Measurements from ENCODE around the gene RGL3. TPM values are rescaled to one million over a fixed set of nuclear protein-coding genes. Genes with fewer than 3 reads are reported as not detected.

The RGL3 gene
- total RNA-seq, 1 experiment from 2014 or later = 65.9 TPM

- no peak for DNase-seq
- Mint-ChIP-seq H3K4me3 (no peak overlapping the region), H3K36me3 (ENCODE audit: insufficient read depth in 1 of 3, low read depth in 3 of 3) (no peaks in the 10 kb centered on the region), H3K27ac (no peak overlapping the region), H3K9me3 (no peaks in the 10 kb centered on the region; a peak in 2 of 5 replicates), H3K4me1 (peaks cover 16 to 34% of the 10 kb centered on the region in 2 experiments), H3K27me3 (ENCODE audit: low read depth) (peaks cover 4% of the 10 kb centered on the region; the same call in 1 of the 2 replicates)
- TF ChIP-seq, protein P1, sequence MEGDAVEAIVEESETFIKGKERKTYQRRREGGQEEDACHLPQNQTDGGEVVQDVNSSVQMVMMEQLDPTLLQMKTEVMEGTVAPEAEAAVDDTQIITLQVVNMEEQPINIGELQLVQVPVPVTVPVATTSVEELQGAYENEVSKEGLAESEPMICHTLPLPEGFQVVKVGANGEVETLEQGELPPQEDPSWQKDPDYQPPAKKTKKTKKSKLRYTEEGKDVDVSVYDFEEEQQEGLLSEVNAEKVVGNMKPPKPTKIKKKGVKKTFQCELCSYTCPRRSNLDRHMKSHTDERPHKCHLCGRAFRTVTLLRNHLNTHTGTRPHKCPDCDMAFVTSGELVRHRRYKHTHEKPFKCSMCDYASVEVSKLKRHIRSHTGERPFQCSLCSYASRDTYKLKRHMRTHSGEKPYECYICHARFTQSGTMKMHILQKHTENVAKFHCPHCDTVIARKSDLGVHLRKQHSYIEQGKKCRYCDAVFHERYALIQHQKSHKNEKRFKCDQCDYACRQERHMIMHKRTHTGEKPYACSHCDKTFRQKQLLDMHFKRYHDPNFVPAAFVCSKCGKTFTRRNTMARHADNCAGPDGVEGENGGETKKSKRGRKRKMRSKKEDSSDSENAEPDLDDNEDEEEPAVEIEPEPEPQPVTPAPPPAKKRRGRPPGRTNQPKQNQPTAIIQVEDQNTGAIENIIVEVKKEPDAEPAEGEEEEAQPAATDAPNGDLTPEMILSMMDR (conservative IDR thresholded peaks at IDR 0.05) = no peak
- Histone ChIP-seq H3K9ac (ENCODE audit: extremely low read depth, insufficient read length, low read length) (no peak overlapping the region), H2AK5ac (ENCODE audit: insufficient read length, low read length) (no peak overlapping the region), H4K8ac (replicated peaks; ENCODE audit: insufficient read length, low read depth, low read length) (no peak overlapping the region), H4K5ac (ENCODE audit: insufficient read length, low read depth, low read length) (no peak overlapping the region), H2BK20ac (ENCODE audit: low read depth, low read length, poor library complexity, severe bottlenecking) (no peak overlapping the region), H3K23me2 (ENCODE audit: insufficient read length, low read depth, low read length, poor library complexity, severe bottlenecking) (no peaks in the 10 kb centered on the region), H3T11ph (ENCODE audit: low read length) (no peak overlapping the region), H4K20me1 (ENCODE audit: control insufficient read depth, insufficient read depth, insufficient read length) (no peaks in the 10 kb centered on the region), H2AFZ (ENCODE audit: low read length) (no peak overlapping the region), H3K79me2 (ENCODE audit: insufficient read depth, low read length) (no peaks in the 10 kb centered on the region), H3K27me3 (ENCODE audit: insufficient read depth, low read length) (no peaks in the 10 kb centered on the region), H4K91ac (ENCODE audit: insufficient read length, low read depth, low read length) (no peak overlapping the region), H3K18ac (ENCODE audit: insufficient read length, low read depth, low read length) (no peak overlapping the region), H3K4me1 (ENCODE audit: insufficient read depth, low read length) (no peaks in the 10 kb centered on the region), H3K79me1 (ENCODE audit: insufficient read depth, low read depth, low read length, poor library complexity, severe bottlenecking) (no peaks in the 10 kb centered on the region), H3K9me3 (ENCODE audit: control insufficient read depth, low read depth, low read length) (no peaks in the 10 kb centered on the region), H3K4me2 (ENCODE audit: insufficient read depth, insufficient read length, low read length) (no peak overlapping the region), H3K4ac (ENCODE audit: low read depth, low read length) (no peak overlapping the region), H2BK15ac (ENCODE audit: low read depth, low read length) (no peak overlapping the region), H3K56ac (ENCODE audit: insufficient read length, low read depth, low read length) (no peak overlapping the region), H2BK5ac (ENCODE audit: insufficient read length, low read length) (no peak overlapping the region), H3K14ac (ENCODE audit: insufficient read depth, low read length) (no peak overlapping the region), H3K27ac (ENCODE audit: insufficient read length, low read depth, low read length) (no peak overlapping the region), H2BK120ac (ENCODE audit: low read depth, low read length, poor library complexity, severe bottlenecking) (no peak overlapping the region), H2BK12ac (ENCODE audit: insufficient read length, low read depth, low read length) (no peak overlapping the region), H3K23ac (ENCODE audit: insufficient read length, low read depth, low read length) (no peak overlapping the region)
- no CpG with 5 or more reads among the region's 18 CpGs for WGBS (ENCODE audit: extremely low coverage, insufficient read length, low lambda C conversion rate)
Measured at GRCh38 chr19:11457115-11457514, 38.0 kb upstream of the RGL3 start.

Data from H9 (cell line).